NCI-H2171 (cell line): ENCODE results near the gene ZMIZ1.

Experiments
- DNase-seq: peaks from one replicate; lab custom pipeline; 2025; lab: John Stamatoyannopoulos, UW

Gene ZMIZ1

GRCh38 chr10:79170993-79171392, 102.2 kb downstream of the ZMIZ1 start:
- DNase-seq, result no peak

- DNase-seq, result no peak
Measured at GRCh38 chr10:79171504-79171903, 102.7 kb downstream of the ZMIZ1 start.

- no peak for DNase-seq
Measured at GRCh38 chr10:79172881-79173280, 104.1 kb downstream of the ZMIZ1 start.

- no peak for DNase-seq
Measured at GRCh38 chr10:79173582-79174262, 105.0 kb downstream of the ZMIZ1 start.

GRCh38 chr10:79176052-79176501, 107.3 kb downstream of the ZMIZ1 start:
- no peak for DNase-seq

- DNase-seq, result no peak
Measured at GRCh38 chr10:79176949-79177602, 108.3 kb downstream of the ZMIZ1 start.

GRCh38 chr10:79178070-79178576, 109.4 kb downstream of the ZMIZ1 start:
- no peak for DNase-seq

- no peak for DNase-seq
Measured at GRCh38 chr10:79178614-79179163, 109.9 kb downstream of the ZMIZ1 start.

- DNase-seq, result no peak
Measured at GRCh38 chr10:79179164-79179956, 110.6 kb downstream of the ZMIZ1 start.

GRCh38 chr10:79179957-79180309, 111.2 kb downstream of the ZMIZ1 start:
- no peak for DNase-seq

GRCh38 chr10:79180414-79181221, 111.9 kb downstream of the ZMIZ1 start:
- DNase-seq, result no peak

GRCh38 chr10:79181227-79181626, 112.5 kb downstream of the ZMIZ1 start:
- DNase-seq, result no peak

GRCh38 chr10:79181698-79182521, 113.1 kb downstream of the ZMIZ1 start:
- no peak for DNase-seq

- DNase-seq, result no peak
Measured at GRCh38 chr10:79182781-79183467, 114.2 kb downstream of the ZMIZ1 start.

- no peak for DNase-seq
Measured at GRCh38 chr10:79183468-79183865, 114.7 kb downstream of the ZMIZ1 start.

- no peak for DNase-seq
Measured at GRCh38 chr10:79184145-79184625, 115.4 kb downstream of the ZMIZ1 start.

- DNase-seq, result no peak
Measured at GRCh38 chr10:79184657-79185056, 115.9 kb downstream of the ZMIZ1 start.

GRCh38 chr10:79185067-79185774, 116.5 kb downstream of the ZMIZ1 start:
- no peak for DNase-seq

- DNase-seq, result no peak
Measured at GRCh38 chr10:79185796-79186374, 117.1 kb downstream of the ZMIZ1 start.
